Prostate gland (tissue), 2 donors: ENCODE measurements around the gene SCARB1. TPM values are rescaled to one million over a fixed set of nuclear protein-coding genes. Genes with fewer than 3 reads are reported as not detected.
A peak's percentile ranks its signal among the peaks of the same experiment; 100 is the strongest.

ENCODE experiments used
- DNase-seq: peaks from one replicate; pipeline ENCODE4 v3.0.0-alpha.2; 2019; ENCODE audit warnings: low spot score
- H3K27ac ChIP-seq, 2 donors: fragments of 200-600 bp; sonication (generic); 2 replicates each; pipeline ENCODE4 v1.5.1; 2017 to 2019
- H3K27me3 ChIP-seq: fragments of 200-600 bp; sonication (generic); replicated peaks from 2 replicates; pipeline ENCODE4 v1.5.1; 2019; ENCODE audit not compliant: insufficient read depth
- H3K36me3 ChIP-seq, 2 donors: fragments of 200-600 bp; sonication (generic); 1 replicate in 1 of 2; 2 replicates in 1 of 2; pipeline versions ENCODE4 v1.5.1 to v1.8.1; 2017 to 2019
- H3K4me1 ChIP-seq: fragments of 200-600 bp; sonication (generic); replicated peaks from 2 replicates; pipeline ENCODE4 v1.5.1; 2019
- H3K4me3 ChIP-seq, 2 donors: fragments of 200-600 bp; sonication (generic); 2 replicates each; pipeline ENCODE4 v1.5.1; 2017 to 2019
- H3K9me3 ChIP-seq: fragments of 200-600 bp; sonication (generic); 2 replicates; pipeline ENCODE4 v1.5.1; 2017
- POLR2A ChIP-seq: fragments of 450-650 bp; IDR thresholded peaks from one replicate; pipeline ENCODE4 v1.6.1; 2016; ENCODE audit warnings: antibody characterized with exemption, mild to moderate bottlenecking
- POLR2AphosphoS5 ChIP-seq: sonication (generic); formaldehyde crosslinking; IDR thresholded peaks from one replicate; pipeline ENCODE4 v1.6.1; 2017; ENCODE audit warnings: antibody characterized with exemption
- WGBS: methylation state at CpG from one replicate; pipeline ENCODE4 v1.1.5; 2018; 5-methylcytosine and 5-hydroxymethylcytosine counted together
- intact Hi-C: fragments of 100-400 bp; cut with DNase I; formaldehyde crosslinking; loops from one replicate; pipeline ENCODE4 v1.14.2; 2022
- total RNA-seq, 2 donors: library from RNA; depleted of rRNA; stranded (reverse); fragments of >200 nt; gene quantifications; one replicate each; pipeline ENCODE4 v1.1.0, GENCODE V29; 2016
- TF ChIP-seq, protein P1 (sequence below), 4 experiments: fragments of 200-600 bp in 2 of 4; fragments of 450-650 bp in 2 of 4; sonication (generic) in 2 of 4; IDR thresholded peaks; 1 replicate in 3 of 4; 2 replicates in 1 of 4; pipeline ENCODE4 v1.5.1; 2016 to 2019; ENCODE audit warnings: antibody characterized with exemption in 4 of 4, mild to moderate bottlenecking in 2 of 4, moderate library complexity in 2 of 4

Gene SCARB1
- total RNA-seq, 2 donors from 2014 or later, result 28.0 to 44.4 TPM

DNA sequence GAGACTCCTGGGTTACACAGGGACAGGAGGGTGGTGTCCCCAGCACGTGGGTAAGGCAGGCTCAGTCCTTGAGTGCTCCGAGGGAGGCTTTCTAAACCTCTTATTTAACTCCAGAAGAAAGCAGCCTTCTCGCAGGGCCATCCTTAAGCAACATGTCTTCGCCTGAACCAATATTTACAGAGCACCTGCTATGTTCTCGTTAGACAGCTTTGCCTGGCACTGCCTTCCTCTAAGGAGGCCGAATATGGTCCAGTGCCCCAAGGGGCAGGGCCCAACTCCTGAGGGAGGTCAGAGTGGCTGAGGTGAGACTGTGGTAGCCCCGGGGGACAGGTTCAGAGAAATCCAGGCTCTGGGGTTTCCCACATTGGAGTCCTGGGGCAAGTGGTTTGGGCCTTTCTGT lies 2.1 kb upstream of the SCARB1 start:
- Histone ChIP-seq H3K4me1 (no peaks in the 10 kb centered on the region), H3K27ac (no peak overlapping the region), H3K36me3 (no peaks in the 10 kb centered on the region), H3K9me3 (no peaks in the 10 kb centered on the region), H3K4me3 (no peak overlapping the region), H3K27me3 (no peaks in the 10 kb centered on the region)
- DNase-seq, result no peak
- intact Hi-C loops, result no loop called here
- TF ChIP-seq, protein P1, sequence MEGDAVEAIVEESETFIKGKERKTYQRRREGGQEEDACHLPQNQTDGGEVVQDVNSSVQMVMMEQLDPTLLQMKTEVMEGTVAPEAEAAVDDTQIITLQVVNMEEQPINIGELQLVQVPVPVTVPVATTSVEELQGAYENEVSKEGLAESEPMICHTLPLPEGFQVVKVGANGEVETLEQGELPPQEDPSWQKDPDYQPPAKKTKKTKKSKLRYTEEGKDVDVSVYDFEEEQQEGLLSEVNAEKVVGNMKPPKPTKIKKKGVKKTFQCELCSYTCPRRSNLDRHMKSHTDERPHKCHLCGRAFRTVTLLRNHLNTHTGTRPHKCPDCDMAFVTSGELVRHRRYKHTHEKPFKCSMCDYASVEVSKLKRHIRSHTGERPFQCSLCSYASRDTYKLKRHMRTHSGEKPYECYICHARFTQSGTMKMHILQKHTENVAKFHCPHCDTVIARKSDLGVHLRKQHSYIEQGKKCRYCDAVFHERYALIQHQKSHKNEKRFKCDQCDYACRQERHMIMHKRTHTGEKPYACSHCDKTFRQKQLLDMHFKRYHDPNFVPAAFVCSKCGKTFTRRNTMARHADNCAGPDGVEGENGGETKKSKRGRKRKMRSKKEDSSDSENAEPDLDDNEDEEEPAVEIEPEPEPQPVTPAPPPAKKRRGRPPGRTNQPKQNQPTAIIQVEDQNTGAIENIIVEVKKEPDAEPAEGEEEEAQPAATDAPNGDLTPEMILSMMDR (IDR thresholded peaks at IDR 0.05), result no peak
- TF ChIP-seq POLR2AphosphoS5 (no peak), POLR2A (no peak)
- WGBS, result 38% methylated on average over 7 of the region's 7 CpGs

DNA sequence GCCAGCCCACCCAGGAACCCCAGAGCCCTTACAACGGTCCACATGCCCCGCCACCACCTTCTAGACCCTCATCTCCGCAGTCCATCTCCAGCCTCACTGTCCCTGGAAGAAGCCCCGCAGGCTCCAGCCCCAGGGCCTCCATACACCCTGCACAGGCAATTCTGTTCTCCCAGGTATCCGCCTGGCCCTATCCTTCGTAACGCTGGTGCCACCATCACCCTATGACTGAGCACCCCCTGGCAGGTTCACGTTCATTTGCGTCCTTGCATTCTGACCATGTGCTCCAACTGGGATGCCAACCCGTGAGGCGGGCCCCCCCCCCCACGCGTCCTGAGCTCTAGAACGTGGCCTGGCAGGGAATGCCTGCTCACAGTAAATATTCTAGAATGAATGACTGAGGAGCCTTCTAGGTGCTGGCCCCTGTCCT lies 675 bp upstream of the SCARB1 start:
- H3K27me3 ChIP-seq, result no peaks in the 10 kb centered on the region
- peak overlapping the region; percentile 59 to 62 for H3K27ac ChIP-seq
- intact Hi-C loops, result no loop called here
- TF ChIP-seq POLR2A, result no peak
- no peak for TF ChIP-seq POLR2AphosphoS5
- TF ChIP-seq, protein P1 (IDR thresholded peaks at IDR 0.05), result no peak
- H3K4me1 ChIP-seq, result no peaks in the 10 kb centered on the region
- H3K4me3 ChIP-seq, result peak overlapping the region; percentile 55 to 58
- no peaks in the 10 kb centered on the region for H3K9me3 ChIP-seq
- no peak for DNase-seq
- H3K36me3 ChIP-seq, result no peaks in the 10 kb centered on the region
- 89% methylated on average over 14 of the region's 14 CpGs for WGBS

DNA sequence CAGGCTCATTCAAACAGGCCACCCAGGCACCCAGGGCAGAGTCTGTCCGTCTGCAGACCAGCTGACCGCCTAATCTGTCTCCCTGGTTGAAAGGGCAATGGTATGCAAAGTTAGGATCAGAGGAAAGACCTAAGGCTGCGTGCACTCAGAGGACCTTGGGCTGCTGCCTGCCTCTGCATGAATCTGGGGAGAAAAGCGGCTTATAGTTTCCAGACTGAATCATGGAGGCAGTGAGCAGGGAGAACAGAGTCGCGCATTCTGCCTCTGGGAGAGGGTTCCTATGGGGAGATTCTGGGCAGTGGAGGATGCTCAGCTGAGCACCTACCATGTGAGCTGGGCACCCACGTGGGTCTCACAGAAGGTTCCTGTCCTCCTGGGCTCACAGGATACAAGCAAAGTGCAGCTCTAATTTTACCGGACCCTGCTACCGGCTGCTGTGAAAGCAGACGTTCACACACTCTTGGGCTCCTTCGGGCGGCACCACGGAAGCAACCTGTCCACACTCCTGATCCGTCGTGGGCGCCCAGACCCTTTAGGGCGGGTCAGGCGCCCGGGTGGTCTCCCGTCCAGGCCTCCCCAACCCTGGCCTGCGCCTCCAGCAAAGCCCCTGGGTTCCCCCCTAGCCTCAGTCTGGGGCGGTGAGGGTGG lies 772 bp downstream of the SCARB1 start:
- H3K27me3 ChIP-seq, result no peaks in the 10 kb centered on the region
- DNase-seq, result peak; percentile 14
- H3K36me3 ChIP-seq, result no peaks in the 10 kb centered on the region
- TF ChIP-seq POLR2AphosphoS5 (no peak), POLR2A (no peak)
- TF ChIP-seq, protein P1 (IDR thresholded peaks at IDR 0.05), result no peak
- intact Hi-C loops, result no loop called here
- peak overlapping the region; percentile 55 to 58 for H3K4me3 ChIP-seq
- H3K9me3 ChIP-seq, result no peaks in the 10 kb centered on the region
- H3K27ac ChIP-seq, result peak overlapping the region; percentile 59
- WGBS, result 23% methylated on average over 21 of the region's 22 CpGs
- no peaks in the 10 kb centered on the region for H3K4me1 ChIP-seq

DNA sequence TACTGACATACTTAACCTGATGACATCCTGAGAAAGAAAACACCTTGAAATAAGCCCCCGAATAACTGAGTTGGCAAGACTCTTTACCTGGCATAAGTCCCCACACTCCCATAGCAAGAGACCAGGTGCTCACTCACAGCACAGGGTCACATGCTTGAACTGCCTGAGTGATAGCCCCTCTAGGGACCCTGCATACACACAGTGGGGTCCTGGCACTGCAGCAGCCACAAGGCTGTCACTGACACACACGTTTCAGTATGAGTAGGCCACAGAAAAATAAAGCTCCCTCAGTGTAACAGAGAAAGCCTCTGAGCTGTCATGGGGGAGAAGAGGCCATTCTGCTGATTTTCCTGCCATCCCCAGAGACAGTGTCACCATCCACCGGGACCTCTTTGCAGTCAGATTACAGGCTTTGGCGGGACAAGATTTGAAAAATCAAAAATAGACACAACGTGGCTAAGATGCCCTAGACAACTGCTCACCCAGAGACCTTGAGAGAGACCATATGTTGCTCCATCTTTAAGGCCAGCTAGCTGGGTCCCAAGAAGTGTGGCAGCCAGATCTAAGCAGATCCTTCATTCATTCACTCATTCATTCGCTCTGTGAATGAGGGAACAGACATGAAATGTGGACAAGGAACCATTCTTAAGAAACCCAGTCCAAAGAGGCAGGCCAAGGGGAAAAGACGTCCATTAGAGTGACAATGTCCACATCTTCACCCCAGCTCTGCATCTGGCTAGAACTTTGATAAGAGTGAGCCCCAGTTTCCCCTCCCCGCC lies 1.6 kb downstream of the SCARB1 start:
- Histone ChIP-seq H3K27ac (no peak overlapping the region), H3K36me3 (no peaks in the 10 kb centered on the region), H3K4me3 (no peak overlapping the region), H3K9me3 (no peaks in the 10 kb centered on the region), H3K27me3 (no peaks in the 10 kb centered on the region), H3K4me1 (no peaks in the 10 kb centered on the region)
- WGBS, result 84% methylated on average over 8 of the region's 8 CpGs
- DNase-seq, result no peak
- TF ChIP-seq POLR2AphosphoS5 (no peak), POLR2A (no peak)
- TF ChIP-seq, protein P1 (IDR thresholded peaks at IDR 0.05), result no peak
- intact Hi-C loops, result no loop called here

DNA sequence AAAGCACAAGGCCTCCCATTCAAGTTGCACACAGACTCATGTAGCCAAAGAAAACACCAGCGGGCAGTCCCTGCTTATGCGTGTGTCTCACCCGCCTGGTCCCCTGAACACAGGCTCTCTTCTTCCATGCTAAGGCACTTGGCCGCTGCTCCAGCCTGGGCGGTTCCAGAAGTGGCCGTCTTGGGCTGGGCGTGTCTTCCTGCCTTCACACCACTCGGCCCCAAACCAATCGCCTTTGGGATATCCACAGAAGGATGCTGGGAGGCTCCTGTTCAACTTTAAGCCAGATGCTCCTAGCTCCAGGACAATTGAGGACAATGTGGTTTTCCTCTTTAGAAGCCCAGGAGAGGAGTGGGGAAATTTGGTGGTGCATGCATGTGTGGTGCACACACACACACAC lies 2.2 kb downstream of the SCARB1 start:
- H3K36me3 ChIP-seq, result no peaks in the 10 kb centered on the region
- peak; percentile 26 for DNase-seq
- H3K9me3 ChIP-seq, result no peaks in the 10 kb centered on the region
- no peaks in the 10 kb centered on the region for H3K4me1 ChIP-seq
- no peak overlapping the region for H3K27ac ChIP-seq
- H3K27me3 ChIP-seq, result no peaks in the 10 kb centered on the region
- intact Hi-C loops, result no loop called here
- H3K4me3 ChIP-seq, result no peak overlapping the region
- WGBS, result 40% methylated on average over 9 of the region's 9 CpGs
- TF ChIP-seq, protein P1 (IDR thresholded peaks at IDR 0.05), result no peak
- TF ChIP-seq POLR2A (no peak), POLR2AphosphoS5 (peak; percentile 31)
